Epithelial cell of proximal tubule (primary cell): ENCODE data around the gene FAM181B. TPM values are rescaled to one million over a fixed set of nuclear protein-coding genes. Genes with fewer than 3 reads are reported as not detected.

Source experiments
- DNase-seq: peaks from one replicate; pipeline ENCODE4 v3.0.0-alpha.2; 2011; ENCODE audit warnings: low read depth
- H3K4me3 ChIP-seq: 2 replicates; pipeline ENCODE4 v1.5.1; 2011; ENCODE audit warnings: low read depth, mild to moderate bottlenecking, low read length
- total RNA-seq: library from RNA; depleted of rRNA; stranded (reverse); fragments of >200 nt; gene quantifications from 2 replicates; pipeline ENCODE4 v1.2.3, GENCODE V29; 2015
- TF ChIP-seq, protein P1 (sequence below): conservative IDR thresholded peaks from 2 replicates; pipeline ENCODE4 v1.5.1; 2012; ENCODE audit warnings: low read depth, mild to moderate bottlenecking, low read length

The FAM181B gene
- total RNA-seq, 1 donor from 2014 or later, result 0.06 TPM

DNA sequence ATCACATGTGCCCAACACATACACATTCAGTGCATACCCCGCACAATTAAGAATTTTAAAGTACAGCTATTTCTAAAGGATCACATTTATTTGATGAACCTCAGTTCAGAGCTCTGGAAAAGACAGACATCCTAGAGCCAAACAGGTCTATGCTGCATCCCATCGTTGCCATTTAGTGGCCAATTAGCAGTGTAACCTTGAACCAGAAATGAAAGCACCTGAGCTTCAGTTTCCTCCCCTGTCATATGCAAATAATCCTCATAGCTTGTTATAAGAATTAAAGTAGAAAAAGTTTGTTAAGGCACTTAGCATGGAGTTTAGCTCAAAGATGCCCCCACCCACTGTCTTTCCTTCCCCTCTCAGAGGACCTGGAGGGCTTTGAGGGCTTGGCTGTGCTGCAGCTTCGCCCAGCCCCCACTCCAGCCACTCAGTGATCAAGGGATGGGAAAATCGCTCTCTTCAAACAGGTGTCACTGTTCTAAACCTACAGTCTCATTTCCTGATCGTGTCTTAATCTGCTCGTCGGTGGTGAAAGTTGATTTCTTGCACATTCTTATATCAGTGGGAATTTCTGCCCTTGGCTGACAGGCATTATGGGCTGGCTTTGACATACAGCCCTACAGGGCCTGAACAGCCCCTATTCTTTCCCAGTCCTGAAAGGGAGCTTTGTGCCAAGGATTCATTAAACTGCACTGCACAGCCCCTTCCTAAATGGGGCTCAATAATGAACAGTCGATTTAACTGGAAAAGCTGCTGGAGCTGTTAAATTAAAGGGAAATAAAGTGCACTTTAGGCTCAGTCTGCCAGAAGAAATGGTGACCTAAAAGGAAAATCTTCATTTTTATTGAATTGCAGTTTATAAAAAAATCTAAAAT, 23.3 kb upstream of the FAM181B start:
- no peak for DNase-seq
- H3K4me3 ChIP-seq, result no peak overlapping the region
- TF ChIP-seq, protein P1, sequence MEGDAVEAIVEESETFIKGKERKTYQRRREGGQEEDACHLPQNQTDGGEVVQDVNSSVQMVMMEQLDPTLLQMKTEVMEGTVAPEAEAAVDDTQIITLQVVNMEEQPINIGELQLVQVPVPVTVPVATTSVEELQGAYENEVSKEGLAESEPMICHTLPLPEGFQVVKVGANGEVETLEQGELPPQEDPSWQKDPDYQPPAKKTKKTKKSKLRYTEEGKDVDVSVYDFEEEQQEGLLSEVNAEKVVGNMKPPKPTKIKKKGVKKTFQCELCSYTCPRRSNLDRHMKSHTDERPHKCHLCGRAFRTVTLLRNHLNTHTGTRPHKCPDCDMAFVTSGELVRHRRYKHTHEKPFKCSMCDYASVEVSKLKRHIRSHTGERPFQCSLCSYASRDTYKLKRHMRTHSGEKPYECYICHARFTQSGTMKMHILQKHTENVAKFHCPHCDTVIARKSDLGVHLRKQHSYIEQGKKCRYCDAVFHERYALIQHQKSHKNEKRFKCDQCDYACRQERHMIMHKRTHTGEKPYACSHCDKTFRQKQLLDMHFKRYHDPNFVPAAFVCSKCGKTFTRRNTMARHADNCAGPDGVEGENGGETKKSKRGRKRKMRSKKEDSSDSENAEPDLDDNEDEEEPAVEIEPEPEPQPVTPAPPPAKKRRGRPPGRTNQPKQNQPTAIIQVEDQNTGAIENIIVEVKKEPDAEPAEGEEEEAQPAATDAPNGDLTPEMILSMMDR, result no peak

DNA sequence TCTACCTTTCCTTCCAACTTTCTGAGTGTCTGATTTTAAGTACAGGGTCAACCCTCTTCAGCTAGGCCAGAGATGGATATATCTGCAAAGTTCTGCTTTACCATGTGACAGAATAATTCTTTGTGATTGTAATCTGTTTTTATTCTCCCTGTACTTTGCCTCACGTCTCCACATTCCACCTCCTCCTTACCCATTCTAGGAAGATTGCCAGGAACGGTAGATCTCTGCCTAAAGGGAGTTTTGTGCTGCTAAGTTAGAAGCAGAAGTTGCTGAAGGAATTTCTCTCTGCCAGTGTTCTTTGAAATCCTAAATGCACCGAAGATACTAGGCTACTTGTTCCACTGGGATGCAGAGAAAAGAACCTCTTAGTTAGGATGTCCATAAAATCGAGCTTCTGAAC, 20.7 kb upstream of the FAM181B start:
- H3K4me3 ChIP-seq, result no peak overlapping the region
- DNase-seq, result no peak
- TF ChIP-seq, protein P1, result no peak

DNA sequence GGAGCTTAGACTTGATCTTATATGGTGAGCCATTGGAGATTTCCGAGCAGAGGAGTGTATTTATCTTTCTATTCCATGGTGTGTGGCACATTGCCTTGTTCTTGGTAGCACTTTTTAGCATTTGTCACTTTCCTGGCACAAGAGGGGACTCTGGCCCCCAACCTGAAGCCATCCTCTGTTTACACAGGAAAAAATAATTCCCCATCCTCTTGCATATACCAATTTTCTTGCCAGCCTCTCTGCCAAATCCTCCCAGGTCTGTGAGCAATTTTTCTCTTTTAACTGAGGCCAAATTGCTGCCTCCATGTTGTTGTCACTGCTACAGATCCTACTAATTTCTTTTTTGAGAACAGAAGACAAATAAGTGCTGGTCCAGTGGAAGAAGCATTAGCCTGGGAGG, 20.3 kb upstream of the FAM181B start:
- TF ChIP-seq, protein P1, result no peak
- no peak for DNase-seq
- no peak overlapping the region for H3K4me3 ChIP-seq

DNA sequence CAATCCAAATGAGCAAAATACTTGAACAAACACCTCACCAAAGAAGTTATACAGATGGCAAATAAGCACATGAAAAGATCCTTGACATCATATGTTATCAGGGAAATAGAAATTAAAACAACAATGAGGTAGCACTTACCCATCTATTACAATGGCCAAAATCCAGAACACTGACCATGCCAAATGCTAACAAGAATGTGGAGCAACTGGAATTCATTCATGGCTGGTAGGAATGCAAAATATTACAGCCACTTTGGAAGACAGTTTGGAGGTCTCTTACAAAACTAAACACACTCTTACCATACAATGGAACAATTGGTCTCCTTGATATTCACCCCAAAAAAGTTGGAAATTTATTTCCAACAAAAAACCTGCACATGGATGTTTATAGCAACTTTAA, 19.1 kb upstream of the FAM181B start:
- no peak for DNase-seq
- H3K4me3 ChIP-seq, result no peak overlapping the region
- TF ChIP-seq, protein P1, result no peak

DNA sequence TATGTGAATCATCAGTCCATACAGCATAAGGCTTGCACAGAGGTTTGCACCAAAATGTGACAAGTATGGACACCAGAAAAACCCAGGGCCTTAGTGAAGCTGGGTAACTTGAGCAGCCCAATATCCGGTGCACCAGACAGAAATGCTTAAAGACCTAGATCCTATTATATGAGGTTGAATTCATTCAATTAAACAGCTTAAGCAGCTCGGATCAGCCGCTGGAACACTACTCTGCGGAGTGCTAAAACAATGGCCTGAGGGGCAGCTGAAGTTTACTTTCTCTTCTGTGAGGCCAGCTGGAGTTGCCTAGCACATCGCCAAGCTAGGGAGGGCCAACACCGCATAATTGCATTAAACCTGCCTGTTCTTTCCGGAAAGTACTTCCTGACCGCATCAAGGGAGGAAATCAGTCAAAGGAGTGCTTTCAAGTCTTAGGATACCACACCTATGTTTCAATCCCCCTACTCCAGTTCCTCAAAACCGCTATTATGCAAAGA, 17.0 kb upstream of the FAM181B start:
- no peak overlapping the region for H3K4me3 ChIP-seq
- TF ChIP-seq, protein P1, result no peak
- no peak for DNase-seq

DNA sequence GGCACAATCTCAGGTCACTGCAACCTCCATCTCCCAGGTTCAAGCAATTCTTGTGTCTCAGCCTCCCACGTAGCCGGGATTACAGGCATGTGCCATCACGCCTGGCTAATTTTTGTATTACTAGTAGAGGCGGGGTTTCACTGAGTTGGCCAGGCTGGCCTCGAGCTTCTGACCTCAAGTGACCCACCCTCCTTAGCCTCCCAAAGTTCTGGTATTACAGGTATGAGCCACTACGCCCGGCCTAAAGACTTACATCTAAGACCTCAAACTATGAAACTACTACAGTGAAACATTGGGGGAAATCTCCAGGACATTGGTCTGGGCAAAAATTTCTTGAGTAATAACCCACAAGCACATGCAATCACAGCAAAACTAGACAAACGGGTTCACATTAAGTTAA, 13.8 kb upstream of the FAM181B start:
- DNase-seq, result no peak
- TF ChIP-seq, protein P1, result no peak
- no peak overlapping the region for H3K4me3 ChIP-seq

DNA sequence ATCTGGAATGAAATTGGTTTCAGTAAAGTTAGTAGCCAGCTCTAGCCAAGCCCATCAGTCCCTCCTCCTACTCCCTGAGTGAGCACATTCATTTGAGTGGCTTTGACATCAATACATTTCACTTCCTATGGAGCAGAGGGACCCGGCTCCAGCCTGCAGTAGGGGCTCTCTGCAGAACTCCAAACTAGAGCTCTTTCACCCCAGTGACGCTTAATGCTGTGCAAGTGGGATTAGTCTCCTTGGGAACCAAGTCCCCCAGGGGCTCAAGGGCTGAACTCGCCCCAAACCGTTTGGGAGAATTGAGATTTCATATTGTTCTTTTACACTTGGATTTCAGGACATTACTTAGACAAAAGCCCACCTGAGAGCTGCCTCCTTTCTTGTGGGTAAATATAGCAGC, 4.4 kb upstream of the FAM181B start:
- DNase-seq, result no peak
- TF ChIP-seq, protein P1, result no peak

More for the DNA sequence above, 4.4 kb upstream of the FAM181B start:
- H3K4me3 ChIP-seq, result no peak overlapping the region
